Measurements from ENCODE around the gene DCAF12.

- TF ChIP-seq CTCF (IDR thresholded peaks at IDR 0.05) (no peak), POLR2A (IDR thresholded peaks at IDR 0.05) (no peak), POLR2AphosphoS5 (IDR thresholded peaks at IDR 0.05) (peak in 1 of 3 donors; percentile 20)
Measured at GRCh38 chr9:34046784-34047379, 79.6 kb downstream of the DCAF12 start.
